ENCODE measurements around the gene LSAMP.

LSAMP gene

DNA sequence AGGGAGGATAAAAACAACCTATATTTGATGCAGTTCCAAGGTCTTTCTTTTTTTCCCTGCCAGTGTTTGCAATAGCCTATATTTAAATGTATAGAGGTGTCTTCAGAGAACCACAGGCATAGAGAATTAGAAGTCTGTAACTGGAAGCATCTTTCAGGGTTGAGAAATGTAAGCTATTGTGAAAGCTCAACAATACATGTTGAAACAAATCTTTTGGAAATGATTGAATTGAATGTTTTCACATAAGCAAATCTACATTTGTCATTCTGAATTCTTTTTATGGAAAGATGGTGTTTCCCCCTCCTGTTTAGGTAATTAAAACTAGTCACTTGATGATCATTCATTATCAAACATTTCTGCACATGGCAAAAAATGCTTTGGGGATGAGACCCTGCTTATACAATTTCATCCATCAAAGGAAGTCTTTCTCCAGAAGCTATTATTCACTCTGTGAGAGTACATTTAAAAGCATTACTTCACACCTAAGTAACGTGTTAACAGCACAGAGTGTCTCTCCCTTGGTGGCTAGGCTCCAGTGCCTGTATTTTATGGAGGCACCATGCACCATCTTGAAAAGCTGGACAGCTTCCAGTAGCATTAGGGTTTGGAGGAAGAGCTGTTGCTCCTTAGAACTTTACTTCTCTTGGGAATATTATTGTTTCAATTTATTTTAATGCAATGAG lies 406.2 kb downstream of the LSAMP start:
- Histone ChIP-seq H3K27ac (ENCODE audit: low read length) (no peak overlapping the region), H3K9me3 (ENCODE audit: insufficient read depth, low read depth, low read length) (no peaks in the 10 kb centered on the region), H3K27me3 (ENCODE audit: insufficient read depth, low read length) (no peaks in the 10 kb centered on the region), H3K36me3 (ENCODE audit: insufficient read depth, low read depth, low read length) (no peaks in the 10 kb centered on the region), H3K4me1 (ENCODE audit: insufficient read depth, low read length) (peaks cover 5% of the 10 kb centered on the region; the same call in 1 of the 2 replicates), H3K4me3 (ENCODE audit: low read length) (no peak overlapping the region), H3K9ac (ENCODE audit: low read depth, low read length) (no peak overlapping the region)

GRCh38 chr3:116037954-116038911 lies 407.1 kb downstream of the LSAMP start:
- Histone ChIP-seq H3K4me3 (ENCODE audit: low read length) (no peak overlapping the region), H3K36me3 (ENCODE audit: insufficient read depth, low read depth, low read length) (no peaks in the 10 kb centered on the region), H3K4me1 (ENCODE audit: insufficient read depth, low read length) (peaks cover 5% of the 10 kb centered on the region; the same call in 1 of the 2 replicates), H3K9me3 (ENCODE audit: insufficient read depth, low read depth, low read length) (no peaks in the 10 kb centered on the region), H3K27ac (ENCODE audit: low read length) (no peak overlapping the region), H3K27me3 (ENCODE audit: insufficient read depth, low read length) (no peaks in the 10 kb centered on the region), H3K9ac (ENCODE audit: low read depth, low read length) (no peak overlapping the region)

DNA sequence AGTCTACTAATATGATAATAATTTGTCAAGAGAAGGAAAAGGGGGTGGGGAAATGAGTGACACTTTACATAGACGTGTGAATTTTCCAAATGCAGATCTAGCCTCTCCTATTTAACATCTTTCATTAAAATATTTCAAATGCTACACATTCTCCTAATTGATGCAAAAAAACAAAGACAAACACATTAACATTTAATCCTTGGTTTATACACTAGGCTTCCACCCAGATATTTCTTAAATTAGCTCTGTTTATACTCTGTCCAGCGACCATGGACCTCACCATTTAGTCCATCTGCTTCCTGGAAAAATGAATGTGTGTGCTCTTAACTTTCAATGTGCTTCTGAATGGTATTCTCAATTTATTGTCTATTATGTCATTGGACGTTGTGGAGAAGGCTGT lies 409.9 kb downstream of the LSAMP start:
- no peaks in the 10 kb centered on the region for H3K9me3 ChIP-seq (ENCODE audit: insufficient read depth, low read depth, low read length)
- H3K27me3 ChIP-seq (ENCODE audit: insufficient read depth, low read length): no peaks in the 10 kb centered on the region
- no peaks in the 10 kb centered on the region for H3K36me3 ChIP-seq (ENCODE audit: insufficient read depth, low read depth, low read length)
- H3K4me1 ChIP-seq (ENCODE audit: insufficient read depth, low read length): peaks cover 5% of the 10 kb centered on the region; the same call in 1 of the 2 replicates
- no peak overlapping the region for H3K9ac ChIP-seq (ENCODE audit: low read depth, low read length)
- no peak overlapping the region for H3K27ac ChIP-seq (ENCODE audit: low read length)
- H3K4me3 ChIP-seq (ENCODE audit: low read length): no peak overlapping the region

- Histone ChIP-seq H3K27me3 (ENCODE audit: insufficient read depth, low read length) (no peaks in the 10 kb centered on the region), H3K27ac (ENCODE audit: low read length) (no peak overlapping the region)
Observed at GRCh38 chr3:116034794-116035193, 410.5 kb downstream of the LSAMP start.

DNA sequence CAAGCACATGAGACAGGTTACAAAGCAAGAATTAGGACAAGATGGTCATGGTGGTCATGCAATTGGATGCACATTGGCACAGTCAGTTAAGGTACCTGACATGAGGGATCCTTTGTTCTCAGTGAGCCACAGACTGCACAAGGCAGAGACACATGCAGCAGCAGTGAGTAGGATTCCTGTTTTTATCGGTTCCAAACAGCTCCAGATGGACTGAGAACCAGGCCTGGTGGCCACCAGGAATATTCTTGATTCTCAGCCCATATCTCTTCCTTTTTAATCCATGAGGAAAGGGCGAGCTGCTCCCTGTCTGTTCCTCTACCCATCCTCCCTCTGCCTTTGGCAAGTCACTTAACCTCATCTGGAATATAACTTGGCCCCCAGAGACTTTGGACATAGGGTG lies 411.2 kb downstream of the LSAMP start:
- Histone ChIP-seq H3K36me3 (ENCODE audit: insufficient read depth, low read depth, low read length) (no peaks in the 10 kb centered on the region), H3K4me3 (ENCODE audit: low read length) (no peak overlapping the region), H3K4me1 (ENCODE audit: insufficient read depth, low read length) (peaks cover 5% of the 10 kb centered on the region), H3K9ac (ENCODE audit: low read depth, low read length) (no peak overlapping the region), H3K27ac (ENCODE audit: low read length) (no peak overlapping the region), H3K27me3 (ENCODE audit: insufficient read depth, low read length) (no peaks in the 10 kb centered on the region), H3K9me3 (ENCODE audit: insufficient read depth, low read depth, low read length) (no peaks in the 10 kb centered on the region)

More at GRCh38 chr3:116034794-116035193, 410.5 kb downstream of the LSAMP start:
- H3K9me3 ChIP-seq (ENCODE audit: insufficient read depth, low read depth, low read length): no peaks in the 10 kb centered on the region
- no peak overlapping the region for H3K9ac ChIP-seq (ENCODE audit: low read depth, low read length)
- H3K36me3 ChIP-seq (ENCODE audit: insufficient read depth, low read depth, low read length): no peaks in the 10 kb centered on the region
- H3K4me1 ChIP-seq (ENCODE audit: insufficient read depth, low read length): peaks cover 5% of the 10 kb centered on the region; the same call in 1 of the 2 replicates
- no peak overlapping the region for H3K4me3 ChIP-seq (ENCODE audit: low read length)

DNA sequence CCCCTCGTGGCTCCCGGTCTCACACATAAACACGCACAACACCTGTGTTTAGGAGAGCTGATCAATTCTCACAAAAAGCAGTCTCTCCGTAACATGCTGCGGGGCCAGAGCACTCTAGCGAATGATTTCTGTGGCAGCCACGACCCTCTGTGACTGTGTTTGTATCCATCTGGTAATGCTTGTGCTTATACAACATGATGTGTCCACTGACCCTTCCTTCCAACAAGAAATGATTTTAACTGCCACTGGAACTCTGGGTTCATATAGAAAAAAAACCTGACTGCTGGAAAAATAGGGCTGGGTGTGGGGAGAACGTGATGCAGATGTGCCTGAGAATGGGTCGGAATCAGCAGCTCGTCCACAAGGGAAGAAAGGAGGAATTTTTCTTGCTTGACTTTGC lies 411.8 kb downstream of the LSAMP start:
- Histone ChIP-seq H3K27ac (ENCODE audit: low read length) (no peak overlapping the region), H3K27me3 (ENCODE audit: insufficient read depth, low read length) (no peaks in the 10 kb centered on the region), H3K9me3 (ENCODE audit: insufficient read depth, low read depth, low read length) (no peaks in the 10 kb centered on the region), H3K9ac (ENCODE audit: low read depth, low read length) (no peak overlapping the region), H3K4me1 (ENCODE audit: insufficient read depth, low read length) (peaks cover 5% of the 10 kb centered on the region), H3K4me3 (ENCODE audit: low read length) (no peak overlapping the region), H3K36me3 (ENCODE audit: insufficient read depth, low read depth, low read length) (no peaks in the 10 kb centered on the region)

DNA sequence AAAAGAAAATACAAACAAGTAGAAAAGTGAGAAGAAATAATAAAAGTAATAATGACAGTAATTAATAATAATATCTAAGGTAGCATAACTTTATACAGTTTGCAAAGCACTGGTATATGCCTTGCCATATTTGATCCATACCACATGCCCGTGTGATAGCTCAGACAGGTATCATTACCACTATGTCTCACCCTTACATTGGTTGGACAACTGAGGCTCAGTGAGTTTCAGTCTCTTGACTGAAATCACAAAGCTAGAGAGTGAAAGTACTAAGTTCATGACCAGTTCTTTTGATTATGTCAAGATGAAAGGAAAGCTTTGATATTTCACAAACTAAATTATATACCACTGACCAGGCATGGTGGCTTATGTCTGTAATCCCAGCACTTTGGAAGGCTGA lies 413.1 kb downstream of the LSAMP start:
- Histone ChIP-seq H3K9ac (ENCODE audit: low read depth, low read length) (no peak overlapping the region), H3K9me3 (ENCODE audit: insufficient read depth, low read depth, low read length) (no peaks in the 10 kb centered on the region), H3K36me3 (ENCODE audit: insufficient read depth, low read depth, low read length) (no peaks in the 10 kb centered on the region), H3K4me1 (ENCODE audit: insufficient read depth, low read length) (peaks cover 5% of the 10 kb centered on the region), H3K27me3 (ENCODE audit: insufficient read depth, low read length) (no peaks in the 10 kb centered on the region), H3K4me3 (ENCODE audit: low read length) (no peak overlapping the region), H3K27ac (ENCODE audit: low read length) (no peak overlapping the region)

- no peaks in the 10 kb centered on the region for H3K36me3 ChIP-seq (ENCODE audit: insufficient read depth, low read depth, low read length)
- no peak overlapping the region for H3K27ac ChIP-seq (ENCODE audit: low read length)
- no peak overlapping the region for H3K4me3 ChIP-seq (ENCODE audit: low read length)
- H3K27me3 ChIP-seq (ENCODE audit: insufficient read depth, low read length): no peaks in the 10 kb centered on the region
- no peaks in the 10 kb centered on the region for H3K9me3 ChIP-seq (ENCODE audit: insufficient read depth, low read depth, low read length)
- peaks cover 5% of the 10 kb centered on the region for H3K4me1 ChIP-seq (ENCODE audit: insufficient read depth, low read length)
- H3K9ac ChIP-seq (ENCODE audit: low read depth, low read length): no peak overlapping the region
Observed at GRCh38 chr3:116030131-116030850, 415.0 kb downstream of the LSAMP start.

GRCh38 chr3:116029266-116029665 lies 416.0 kb downstream of the LSAMP start:
- no peaks in the 10 kb centered on the region for H3K9me3 ChIP-seq (ENCODE audit: insufficient read depth, low read depth, low read length)
- H3K27ac ChIP-seq (ENCODE audit: low read length): no peak overlapping the region
- no peak overlapping the region for H3K9ac ChIP-seq (ENCODE audit: low read depth, low read length)
- H3K27me3 ChIP-seq (ENCODE audit: insufficient read depth, low read length): no peaks in the 10 kb centered on the region
- no peaks in the 10 kb centered on the region for H3K36me3 ChIP-seq (ENCODE audit: insufficient read depth, low read depth, low read length)
- H3K4me1 ChIP-seq (ENCODE audit: insufficient read depth, low read length): no peaks in the 10 kb centered on the region; the same call in none of the 2 replicates
- H3K4me3 ChIP-seq (ENCODE audit: low read length): no peak overlapping the region

DNA sequence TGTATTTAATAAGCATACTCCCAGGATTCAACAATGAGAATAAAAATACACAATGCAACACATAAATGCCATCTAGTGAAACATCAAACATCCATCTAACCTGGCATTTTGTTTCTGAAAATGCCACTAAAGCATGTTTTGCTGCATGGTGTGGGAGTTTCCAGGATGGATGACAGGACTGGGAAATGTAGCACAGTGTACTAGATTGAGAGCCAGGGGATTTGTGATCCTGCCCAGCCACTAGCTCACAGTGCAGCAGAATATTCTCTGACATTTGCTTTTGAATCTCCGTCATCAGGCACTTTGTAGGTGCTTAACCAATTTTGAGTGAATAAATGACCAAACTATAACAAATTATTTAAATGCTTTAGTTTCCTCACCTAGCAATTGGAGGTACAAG lies 417.1 kb downstream of the LSAMP start:
- no peaks in the 10 kb centered on the region for H3K27me3 ChIP-seq (ENCODE audit: insufficient read depth, low read length)
- H3K27ac ChIP-seq (ENCODE audit: low read length): no peak overlapping the region
- no peaks in the 10 kb centered on the region for H3K9me3 ChIP-seq (ENCODE audit: insufficient read depth, low read depth, low read length)
- no peak overlapping the region for H3K9ac ChIP-seq (ENCODE audit: low read depth, low read length)
- no peak overlapping the region for H3K4me3 ChIP-seq (ENCODE audit: low read length)
- H3K4me1 ChIP-seq (ENCODE audit: insufficient read depth, low read length): no peaks in the 10 kb centered on the region; the same call in 1 of the 2 replicates
- H3K36me3 ChIP-seq (ENCODE audit: insufficient read depth, low read depth, low read length): no peaks in the 10 kb centered on the region

DNA sequence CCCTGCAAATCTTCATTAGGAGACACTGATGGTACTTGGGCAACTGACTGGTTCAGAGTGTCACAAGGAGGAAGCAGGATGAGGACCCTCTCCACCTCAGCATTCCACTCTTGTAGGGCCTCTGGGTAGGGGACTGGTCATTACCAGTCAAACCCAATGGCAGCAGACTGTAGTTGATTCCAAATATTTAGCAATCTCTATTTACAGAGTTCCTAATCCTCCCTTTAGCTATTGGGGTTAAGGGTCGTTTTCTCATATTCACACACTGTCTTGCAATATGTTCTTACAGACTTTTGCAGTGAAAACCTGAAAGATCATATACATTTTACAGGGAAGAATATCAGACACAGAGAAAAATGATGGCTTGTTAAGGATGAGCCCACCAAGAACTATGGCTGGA lies 424.3 kb downstream of the LSAMP start:
- Histone ChIP-seq H3K4me1 (ENCODE audit: insufficient read depth, low read length) (no peaks in the 10 kb centered on the region), H3K27me3 (ENCODE audit: insufficient read depth, low read length) (no peaks in the 10 kb centered on the region), H3K9ac (ENCODE audit: low read depth, low read length) (no peak overlapping the region), H3K4me3 (ENCODE audit: low read length) (no peak overlapping the region), H3K27ac (ENCODE audit: low read length) (no peak overlapping the region), H3K36me3 (ENCODE audit: insufficient read depth, low read depth, low read length) (no peaks in the 10 kb centered on the region), H3K9me3 (ENCODE audit: insufficient read depth, low read depth, low read length) (no peaks in the 10 kb centered on the region)

Measured in iPS-20b (cell line).